Measurements from ENCODE around the gene PRKCZ.

The PRKCZ gene

DNA sequence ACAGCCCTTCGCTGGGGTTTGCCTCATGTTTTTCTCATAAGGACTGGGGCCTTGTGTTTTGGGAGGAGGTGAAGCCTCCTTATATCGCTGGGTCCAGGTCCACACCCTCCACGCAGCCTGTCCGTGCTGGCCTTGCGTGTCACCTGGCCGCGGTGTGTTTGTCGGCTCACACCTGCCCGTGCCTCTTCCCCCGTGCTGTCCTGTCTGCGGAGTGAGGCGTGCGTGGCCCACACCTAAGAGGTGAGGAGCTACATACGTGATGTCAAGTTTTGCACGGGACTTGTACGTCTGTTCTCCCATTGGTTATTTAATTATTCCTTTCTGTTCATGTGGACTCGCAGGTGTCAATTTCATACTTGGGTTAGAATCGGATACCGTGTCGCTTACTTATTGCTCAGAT, 30.7 kb downstream of the PRKCZ start:
- Histone ChIP-seq H3K27ac (no peak overlapping the region), H3K4me2 (no peak overlapping the region), H3K4me3 (no peak overlapping the region), H3K9ac (no peak overlapping the region), H3K27me3 (peaks cover 17 to 27% (median 21%) of the 10 kb centered on the region in 11 experiments; a peak in 21 of 22 replicates), H4K20me1 (peaks cover 0 to 46% (median 9%) of the 10 kb centered on the region in 11 experiments; a peak in 9 of 22 replicates), H3K36me3 (peaks cover 0 to 23% (median 18%) of the 10 kb centered on the region in 11 experiments; a peak in 12 of 22 replicates), H3K9me3 (replicated peaks in 1 of 11) (peaks cover 31 to 47% (median 40%) of the 10 kb centered on the region in 11 experiments), H3K4me1 (peaks cover 0 to 55% (median 18%) of the 10 kb centered on the region in 10 experiments; a peak in 15 of 20 replicates)
- no peak for TF ChIP-seq Cebpa-rat (IDR thresholded peaks at IDR 0.05)

DNA sequence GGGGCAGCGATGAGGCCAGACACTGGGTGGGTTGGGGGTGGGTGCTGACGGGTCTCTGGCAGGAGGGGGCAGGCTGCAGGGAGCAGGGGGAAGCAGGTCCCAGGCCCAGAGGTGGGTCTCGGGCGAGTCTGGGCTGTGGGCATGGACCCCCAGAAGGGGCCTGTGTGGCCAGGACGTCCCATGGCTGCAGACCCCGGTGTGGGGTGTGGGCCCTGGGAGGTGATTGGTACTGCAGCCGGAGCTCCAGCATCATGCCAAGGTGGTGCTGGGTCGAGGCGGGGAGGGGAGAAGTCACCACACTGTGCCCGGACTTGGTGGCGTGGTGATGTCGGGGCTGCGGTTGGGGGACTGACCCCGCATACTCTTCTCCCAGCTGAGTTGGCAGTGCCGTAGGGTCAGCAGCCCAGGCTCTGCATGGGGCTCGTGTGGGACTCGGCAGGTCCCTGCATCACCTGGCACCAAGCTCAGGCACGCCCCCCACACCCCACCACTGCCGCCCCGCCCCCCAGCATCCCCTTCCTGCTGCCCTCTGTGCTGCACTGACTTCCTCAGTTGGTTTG, 31.2 kb downstream of the PRKCZ start:
- Histone ChIP-seq H4K20me1 (peaks cover 0 to 51% (median 9%) of the 10 kb centered on the region in 11 experiments; a peak in 10 of 22 replicates), H3K9ac (no peak overlapping the region), H3K4me3 (no peak overlapping the region), H3K27me3 (peaks cover 12 to 22% (median 16%) of the 10 kb centered on the region in 11 experiments; a peak in 20 of 22 replicates), H3K9me3 (replicated peaks in 1 of 11) (peaks cover 31 to 44% (median 40%) of the 10 kb centered on the region in 11 experiments), H3K4me1 (peaks cover 0 to 53% (median 13%) of the 10 kb centered on the region in 10 experiments; a peak in 14 of 20 replicates), H3K4me2 (no peak overlapping the region), H3K27ac (no peak overlapping the region), H3K36me3 (peaks cover 0 to 26% (median 18%) of the 10 kb centered on the region in 11 experiments; a peak in 12 of 22 replicates)
- TF ChIP-seq Cebpa-rat (IDR thresholded peaks at IDR 0.05), result no peak

DNA sequence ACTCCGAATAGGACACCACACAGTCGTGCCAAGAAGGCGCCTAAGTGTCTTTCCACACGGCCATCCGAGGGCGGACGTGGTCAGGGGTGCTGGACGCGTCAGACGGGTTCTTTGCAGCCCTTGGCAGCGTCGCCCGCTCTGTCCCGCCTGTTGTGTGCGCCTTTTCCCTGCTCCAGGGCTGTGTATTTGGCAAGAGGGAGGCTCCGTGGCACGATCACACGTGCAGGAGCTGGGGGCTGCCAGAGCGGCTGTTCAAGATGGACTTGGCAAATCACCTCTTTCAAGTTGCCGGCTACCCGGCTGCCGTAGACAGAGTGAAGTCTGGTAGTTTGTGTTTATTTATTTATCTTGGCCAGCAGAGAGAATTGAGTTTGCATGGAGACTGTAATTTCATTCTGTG, 31.9 kb downstream of the PRKCZ start:
- Histone ChIP-seq H3K9me3 (replicated peaks in 1 of 11) (peaks cover 29 to 38% (median 36%) of the 10 kb centered on the region in 11 experiments), H4K20me1 (peaks cover 0 to 56% (median 9%) of the 10 kb centered on the region in 11 experiments; a peak in 10 of 22 replicates), H3K4me2 (no peak overlapping the region; a peak in 1 of 22 replicates), H3K9ac (no peak overlapping the region), H3K4me1 (peaks cover 0 to 51% (median 6%) of the 10 kb centered on the region in 10 experiments; a peak in 14 of 20 replicates), H3K36me3 (peaks cover 0 to 29% (median 18%) of the 10 kb centered on the region in 11 experiments; a peak in 12 of 22 replicates), H3K4me3 (no peak overlapping the region), H3K27ac (no peak overlapping the region), H3K27me3 (peaks cover 5 to 16% (median 9%) of the 10 kb centered on the region in 11 experiments; a peak in 19 of 22 replicates)
- no peak for TF ChIP-seq Cebpa-rat (IDR thresholded peaks at IDR 0.05)

DNA sequence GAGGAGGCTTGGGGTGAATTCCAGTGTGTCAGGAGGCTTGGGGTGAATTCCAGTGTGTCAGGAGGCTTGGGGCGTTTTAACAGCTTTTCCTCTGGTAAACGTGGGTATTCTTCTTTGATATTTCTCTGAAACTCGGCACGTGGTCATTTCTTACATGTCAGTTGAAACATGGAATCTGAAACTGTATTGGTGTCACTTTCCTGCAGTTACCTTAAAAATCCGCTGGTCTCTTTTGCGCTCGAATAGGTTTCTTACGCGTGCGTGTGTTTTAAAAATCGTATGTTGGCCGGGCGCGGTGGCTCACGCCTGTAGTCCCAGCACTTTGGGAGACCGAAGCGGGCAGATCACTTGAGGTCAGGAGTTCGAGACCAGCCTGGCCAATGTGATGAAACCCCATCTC, 33.5 kb downstream of the PRKCZ start:
- no peak overlapping the region for H3K9ac ChIP-seq
- peaks cover 0 to 29% (median 8%) of the 10 kb centered on the region in 11 experiments; a peak in 11 of 22 replicates for H3K36me3 ChIP-seq
- H3K27me3 ChIP-seq, result no peaks in the 10 kb centered on the region
- no peak overlapping the region for H3K27ac ChIP-seq
- no peak for TF ChIP-seq Cebpa-rat (IDR thresholded peaks at IDR 0.05)
- peaks cover 13 to 22% (median 20%) of the 10 kb centered on the region in 11 experiments for H3K9me3 ChIP-seq (replicated peaks in 1 of 11)
- H3K4me2 ChIP-seq, result no peak overlapping the region
- H4K20me1 ChIP-seq, result peaks cover 0 to 72% (median 17%) of the 10 kb centered on the region in 11 experiments; a peak in 11 of 22 replicates
- H3K4me3 ChIP-seq, result no peak overlapping the region
- peaks cover 0 to 53% (median 0%) of the 10 kb centered on the region in 10 experiments; a peak in 7 of 20 replicates for H3K4me1 ChIP-seq

DNA sequence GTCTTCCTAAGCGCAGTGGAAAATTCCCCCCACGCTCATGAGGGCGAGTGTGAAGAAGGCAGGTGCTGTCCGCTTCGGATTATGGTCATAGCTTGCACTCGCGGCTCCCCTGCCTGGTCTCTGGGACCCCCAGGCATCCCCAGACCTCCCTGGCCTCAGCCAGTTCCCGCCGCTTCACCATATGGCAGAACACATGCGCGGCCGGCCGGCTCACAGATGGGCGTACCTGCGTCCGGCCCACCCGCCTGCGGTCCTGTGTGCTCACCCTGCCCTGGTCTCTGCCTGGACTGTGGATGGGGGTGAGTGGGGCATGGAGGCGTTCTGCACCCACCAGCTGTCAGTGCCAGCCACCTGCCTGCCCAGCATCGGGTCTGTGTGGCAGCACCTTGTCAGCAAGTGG, 34.1 kb downstream of the PRKCZ start:
- no peak for TF ChIP-seq Cebpa-rat (IDR thresholded peaks at IDR 0.05)
- peaks cover 0 to 24% (median 4%) of the 10 kb centered on the region in 11 experiments; a peak in 11 of 22 replicates for H3K36me3 ChIP-seq
- H4K20me1 ChIP-seq, result peaks cover 0 to 77% (median 17%) of the 10 kb centered on the region in 11 experiments; a peak in 12 of 22 replicates

DNA sequence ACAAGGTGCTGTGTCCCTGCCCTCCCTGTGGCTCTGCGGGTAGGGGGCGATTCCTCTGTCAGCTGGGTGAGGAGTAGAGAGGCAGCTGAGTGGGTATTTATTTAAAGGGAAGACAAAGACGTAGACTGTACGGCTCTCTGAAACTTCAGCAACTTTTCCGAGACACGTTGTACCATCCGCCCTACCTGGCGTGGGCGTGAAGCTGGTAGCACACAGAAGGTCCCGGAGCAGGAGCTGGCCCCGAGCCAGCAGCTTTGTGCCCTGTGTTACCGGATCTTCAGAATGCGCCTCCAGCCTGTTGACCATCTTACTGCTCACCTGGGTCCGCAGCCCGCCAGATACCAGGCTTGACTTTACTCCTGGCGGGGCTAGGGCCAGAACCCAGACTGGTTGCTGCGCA, 34.9 kb downstream of the PRKCZ start:
- no peak overlapping the region for H3K27ac ChIP-seq
- peak overlapping the region in 1 of 11 experiments; percentile 24; a peak in 1 of 22 replicates for H3K9ac ChIP-seq
- H3K4me2 ChIP-seq, result no peak overlapping the region
- peaks cover 0 to 85% (median 24%) of the 10 kb centered on the region in 11 experiments; a peak in 12 of 22 replicates for H4K20me1 ChIP-seq
- peaks cover 0 to 7% (median 5%) of the 10 kb centered on the region in 11 experiments; a peak in 20 of 22 replicates for H3K9me3 ChIP-seq (replicated peaks in 1 of 11)
- H3K27me3 ChIP-seq, result no peaks in the 10 kb centered on the region
- no peak for TF ChIP-seq Cebpa-rat (IDR thresholded peaks at IDR 0.05)
- peaks cover 0 to 24% (median 0%) of the 10 kb centered on the region in 11 experiments; a peak in 4 of 22 replicates for H3K36me3 ChIP-seq
- H3K4me3 ChIP-seq, result no peak overlapping the region
- H3K4me1 ChIP-seq, result peaks cover 0 to 47% (median under 1%) of the 10 kb centered on the region in 10 experiments; a peak in 9 of 20 replicates

More for the DNA sequence above, 34.1 kb downstream of the PRKCZ start:
- Histone ChIP-seq H3K27me3 (no peaks in the 10 kb centered on the region), H3K9ac (no peak overlapping the region), H3K4me2 (no peak overlapping the region), H3K4me1 (peaks cover 0 to 53% (median 0%) of the 10 kb centered on the region in 10 experiments; a peak in 7 of 20 replicates), H3K4me3 (no peak overlapping the region), H3K27ac (no peak overlapping the region), H3K9me3 (replicated peaks in 1 of 11) (peaks cover 7 to 15% (median 13%) of the 10 kb centered on the region in 11 experiments)

DNA sequence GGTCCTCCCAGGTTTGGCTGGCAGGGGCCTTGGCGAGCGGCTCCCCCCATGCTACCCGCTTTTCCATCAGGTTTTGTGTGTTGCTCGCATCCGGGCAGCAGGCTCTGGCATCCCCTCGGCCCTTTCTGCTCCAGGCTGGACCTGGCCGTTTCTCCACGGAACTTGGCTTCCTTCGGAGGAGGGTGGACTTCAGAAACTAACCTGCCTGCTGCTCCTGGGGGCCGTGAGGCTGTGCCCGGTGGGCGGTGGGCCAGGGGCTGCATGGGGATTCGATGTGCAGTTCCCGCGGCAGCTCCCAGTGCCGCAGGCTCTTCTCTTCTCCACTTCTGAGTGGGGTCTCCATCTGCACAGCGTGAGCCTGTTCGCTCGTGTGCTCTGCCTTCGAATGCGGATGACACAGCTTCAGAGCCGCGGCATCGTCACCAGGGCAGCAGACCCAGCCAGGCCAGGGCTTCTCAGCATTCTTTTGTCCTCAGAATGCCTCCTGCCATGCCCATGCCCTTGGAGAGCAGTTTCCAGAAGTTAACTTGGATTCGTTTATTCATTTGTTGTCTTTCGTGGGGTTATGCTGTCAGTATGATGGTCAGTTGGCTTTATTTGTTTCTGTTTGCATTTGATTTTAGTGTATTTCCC, 36.4 kb downstream of the PRKCZ start:
- peaks cover 0 to 53% (median 14%) of the 10 kb centered on the region in 10 experiments; a peak in 12 of 20 replicates for H3K4me1 ChIP-seq
- no peak overlapping the region for H3K27ac ChIP-seq
- no peak for TF ChIP-seq Cebpa-rat (IDR thresholded peaks at IDR 0.05)
- H3K9me3 ChIP-seq (replicated peaks in 1 of 11), result no peaks in the 10 kb centered on the region
- H3K27me3 ChIP-seq, result no peaks in the 10 kb centered on the region
- H3K36me3 ChIP-seq, result peaks cover 0 to 27% (median 0%) of the 10 kb centered on the region in 11 experiments; a peak in 3 of 22 replicates
- no peak overlapping the region for H3K4me3 ChIP-seq
- 0 out of 22 replicates have a peak overlapping the region, but pooled peaks of 1 of the 11 experiments have one; percentile 9 for H3K9ac ChIP-seq
- no peak overlapping the region for H3K4me2 ChIP-seq
- H4K20me1 ChIP-seq, result peaks cover 0 to 93% (median 39%) of the 10 kb centered on the region in 11 experiments; a peak in 14 of 22 replicates

DNA sequence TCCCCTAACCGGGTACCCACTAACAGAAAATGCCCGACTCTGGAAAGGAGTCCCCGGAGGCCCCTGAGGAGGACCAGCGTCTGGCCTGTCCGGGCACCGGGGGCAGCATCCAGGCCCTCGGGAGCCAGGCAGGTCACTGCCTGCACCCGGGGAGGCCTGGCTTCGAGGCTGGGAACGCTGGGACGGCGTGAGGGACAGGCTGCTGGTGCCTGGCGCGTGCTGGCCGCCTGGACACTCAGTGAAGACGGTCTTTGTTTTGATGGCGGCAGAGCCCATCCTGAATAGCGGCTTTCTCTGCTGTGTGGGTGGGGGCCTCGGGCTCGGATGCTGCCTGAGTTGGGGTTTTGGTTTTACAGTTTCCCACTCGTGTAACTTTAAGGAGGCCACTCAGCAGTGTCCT, 37.6 kb downstream of the PRKCZ start:
- no peaks in the 10 kb centered on the region for H3K9me3 ChIP-seq (replicated peaks in 1 of 11)
- no peak for TF ChIP-seq Cebpa-rat (IDR thresholded peaks at IDR 0.05)
- peak overlapping the region in 1 of 11 experiments; percentile 29; a peak in 1 of 22 replicates for H3K27ac ChIP-seq
- H3K4me1 ChIP-seq, result peaks cover 0 to 61% (median 26%) of the 10 kb centered on the region in 10 experiments; a peak in 14 of 20 replicates
- H3K36me3 ChIP-seq, result peaks cover 0 to 27% (median 0%) of the 10 kb centered on the region in 11 experiments; a peak in 3 of 22 replicates
- H3K4me3 ChIP-seq, result no peak overlapping the region
- H4K20me1 ChIP-seq, result peaks cover 0 to 98% (median 46%) of the 10 kb centered on the region in 11 experiments; a peak in 16 of 22 replicates
- H3K9ac ChIP-seq, result 0 out of 22 replicates have a peak overlapping the region, but pooled peaks of 2 of the 11 experiments have one; percentile 3 to 9
- no peaks in the 10 kb centered on the region for H3K27me3 ChIP-seq
- H3K4me2 ChIP-seq, result 0 out of 22 replicates have a peak overlapping the region, but pooled peaks of 1 of the 11 experiments have one; percentile 18
